Glomerular endothelial cell (primary cell): Measurements from ENCODE around the gene PRSS3. TPM values are rescaled to one million over a fixed set of nuclear protein-coding genes. Genes with fewer than 3 reads are reported as not detected.
"Not testable (repeated sequence)": the region's sequence is repeated elsewhere in the genome, so short reads cannot be mapped to it uniquely, and the experiment has no call there.

Experiments used
- DNase-seq: peaks from one replicate; pipeline ENCODE4 v3.0.0-alpha.2; 2011; ENCODE audit warnings: low read depth, low spot score; ENCODE audit errors: extremely low read depth
- total RNA-seq: library from RNA; depleted of rRNA; stranded (reverse); fragments of >200 nt; gene quantifications from 2 replicates; pipeline ENCODE4 v1.2.3, GENCODE V29; 2015

Gene PRSS3
- total RNA-seq, 1 donor from 2014 or later = 26.8 TPM

- no peak for DNase-seq
Measured at GRCh38 chr9:33817327-33818166, 22.2 kb downstream of the PRSS3 start.

GRCh38 chr9:33818167-33818846 lies 22.9 kb downstream of the PRSS3 start:
- DNase-seq = no peak

GRCh38 chr9:33818847-33819500 lies 23.6 kb downstream of the PRSS3 start:
- no peak for DNase-seq

- no peak for DNase-seq
Measured at GRCh38 chr9:33820231-33820745, 24.9 kb downstream of the PRSS3 start.

- DNase-seq = no peak
Measured at GRCh38 chr9:33823801-33824200, 28.4 kb downstream of the PRSS3 start.

GRCh38 chr9:33827285-33827684 lies 31.9 kb downstream of the PRSS3 start:
- DNase-seq = not testable (repeated sequence)

- DNase-seq = not testable (repeated sequence)
Measured at GRCh38 chr9:33829641-33830230, 34.4 kb downstream of the PRSS3 start.

GRCh38 chr9:33835625-33836260 lies 40.4 kb downstream of the PRSS3 start:
- DNase-seq = no peak

- not testable (repeated sequence) for DNase-seq
Measured at GRCh38 chr9:33836261-33836660, 40.9 kb downstream of the PRSS3 start.

GRCh38 chr9:33837138-33837537 lies 41.8 kb downstream of the PRSS3 start:
- DNase-seq = no peak

- DNase-seq = no peak
Measured at GRCh38 chr9:33840381-33840780, 45.0 kb downstream of the PRSS3 start.

- DNase-seq = no peak
Measured at GRCh38 chr9:33843312-33843961, 48.1 kb downstream of the PRSS3 start.

GRCh38 chr9:33846231-33846630 lies 50.9 kb downstream of the PRSS3 start:
- no peak for DNase-seq

GRCh38 chr9:33847894-33848205 lies 52.5 kb downstream of the PRSS3 start:
- DNase-seq = not testable (repeated sequence)

Other genes with a start within 250 kb of the PRSS3 start
- gene UBE2R2, start 21.6 kb downstream of the PRSS3 start, total RNA-seq = 42.3 and 49.7 TPM in 2 replicates